Ovary (tissue), 3 donors: ENCODE measurements around the gene L3MBTL2.

Source experiments
- POLR2A ChIP-seq: fragments of 450-650 bp; IDR thresholded peaks from one replicate; pipeline ENCODE4 v1.6.1; 2017; ENCODE audit warnings: antibody characterized with exemption, mild to moderate bottlenecking, moderate library complexity
- TF ChIP-seq, protein P1 (sequence below), 3 donors: fragments of 450-650 bp in 2 of 3; fragments of 200-600 bp in 1 of 3; IDR thresholded peaks; one replicate each; pipeline versions ENCODE4 v1.5.1 to v1.8.0; 2016 to 2022; ENCODE audit warnings: antibody characterized with exemption in 3 of 3, mild to moderate bottlenecking in 1 of 3
- donor health status: DM: no; HTN: no; CAD: no.

- TF ChIP-seq, protein P1, sequence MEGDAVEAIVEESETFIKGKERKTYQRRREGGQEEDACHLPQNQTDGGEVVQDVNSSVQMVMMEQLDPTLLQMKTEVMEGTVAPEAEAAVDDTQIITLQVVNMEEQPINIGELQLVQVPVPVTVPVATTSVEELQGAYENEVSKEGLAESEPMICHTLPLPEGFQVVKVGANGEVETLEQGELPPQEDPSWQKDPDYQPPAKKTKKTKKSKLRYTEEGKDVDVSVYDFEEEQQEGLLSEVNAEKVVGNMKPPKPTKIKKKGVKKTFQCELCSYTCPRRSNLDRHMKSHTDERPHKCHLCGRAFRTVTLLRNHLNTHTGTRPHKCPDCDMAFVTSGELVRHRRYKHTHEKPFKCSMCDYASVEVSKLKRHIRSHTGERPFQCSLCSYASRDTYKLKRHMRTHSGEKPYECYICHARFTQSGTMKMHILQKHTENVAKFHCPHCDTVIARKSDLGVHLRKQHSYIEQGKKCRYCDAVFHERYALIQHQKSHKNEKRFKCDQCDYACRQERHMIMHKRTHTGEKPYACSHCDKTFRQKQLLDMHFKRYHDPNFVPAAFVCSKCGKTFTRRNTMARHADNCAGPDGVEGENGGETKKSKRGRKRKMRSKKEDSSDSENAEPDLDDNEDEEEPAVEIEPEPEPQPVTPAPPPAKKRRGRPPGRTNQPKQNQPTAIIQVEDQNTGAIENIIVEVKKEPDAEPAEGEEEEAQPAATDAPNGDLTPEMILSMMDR (IDR thresholded peaks at IDR 0.05): no peak
- TF ChIP-seq POLR2A: no peak
These were observed 56.6 kb downstream of the L3MBTL2 start for GRCh38 chr22:41261541-41262249.
